GM23338 (cell line): Measurements from ENCODE around the gene IL19. TPM values are rescaled to one million over a fixed set of nuclear protein-coding genes. Genes with fewer than 3 reads are reported as not detected.

Experiments
- ATAC-seq: fragments of 200-7000 bp; cut with Tn5 transposase; 3 replicates; pipeline ENCODE4 v1.9.1; 2020
- DNase-seq: peaks from one replicate; pipeline ENCODE4 v3.0.0-alpha.2; 2015; ENCODE audit warnings: low spot score
- H2AFZ ChIP-seq: fragments of 200-600 bp; sonication (generic); 2 replicates; pipeline ENCODE4 v1.8.0; 2016; ENCODE audit warnings: antibody characterized with exemption, mild to moderate bottlenecking, moderate library complexity
- H3F3A ChIP-seq: fragments of 200-600 bp; sonication (generic); replicated peaks from 2 replicates; pipeline ENCODE4 v1.8.0; 2017; ENCODE audit warnings: antibody characterized with exemption, mixed run types, low read depth
- H3K27ac ChIP-seq: fragments of 200-600 bp; sonication (generic); 2 replicates; pipeline ENCODE4 v1.6.1; 2016; ENCODE audit warnings: low read depth
- H3K27me3 ChIP-seq: fragments of 200-600 bp; sonication (generic); 2 replicates; pipeline ENCODE4 v1.8.0; 2016; ENCODE audit warnings: mild to moderate bottlenecking, mixed run types, moderate library complexity; ENCODE audit not compliant: insufficient read depth
- H3K36me3 ChIP-seq: fragments of 200-600 bp; sonication (generic); 2 replicates; pipeline ENCODE4 v1.8.0; 2016; ENCODE audit warnings: mild to moderate bottlenecking; ENCODE audit not compliant: insufficient read depth
- H3K4me1 ChIP-seq: fragments of 200-600 bp; sonication (generic); 2 replicates; pipeline ENCODE4 v1.8.0; 2016; ENCODE audit warnings: mild to moderate bottlenecking, moderate library complexity; ENCODE audit not compliant: insufficient read depth
- H3K4me2 ChIP-seq: fragments of 200-600 bp; sonication (generic); 2 replicates; pipeline ENCODE4 v1.7.1; 2017; ENCODE audit warnings: mixed run types
- H3K4me3 ChIP-seq: fragments of 200-600 bp; sonication (generic); 2 replicates; pipeline ENCODE4 v1.6.1; 2016; ENCODE audit warnings: mixed run types
- H3K79me2 ChIP-seq: fragments of 200-600 bp; sonication (generic); replicated peaks from 2 replicates; pipeline ENCODE4 v1.8.0; 2017; ENCODE audit warnings: mild to moderate bottlenecking; ENCODE audit not compliant: insufficient read depth
- H3K9me2 ChIP-seq: fragments of 200-600 bp; sonication (generic); 2 replicates; pipeline ENCODE4 v1.8.0; 2017; ENCODE audit not compliant: insufficient read depth
- H4K20me1 ChIP-seq: fragments of 200-600 bp; sonication (generic); replicated peaks from 2 replicates; pipeline ENCODE4 v1.8.0; 2017; ENCODE audit warnings: mild to moderate bottlenecking; ENCODE audit not compliant: insufficient read depth
- H3K27ac Mint-ChIP-seq: 2 replicates; pipeline ENCODE4 v1.8.0; 2020; ENCODE audit warnings: inconsistent platforms, mild to moderate bottlenecking, moderate library complexity, mixed read lengths
- H3K27me3 Mint-ChIP-seq: 3 replicates; pipeline ENCODE4 v1.8.0; 2022; ENCODE audit warnings: low read depth, mild to moderate bottlenecking, moderate library complexity, mixed read lengths, inconsistent platforms; ENCODE audit not compliant: insufficient read depth, poor library complexity
- H3K36me3 Mint-ChIP-seq: 3 replicates; pipeline ENCODE4 v1.8.0; 2021; ENCODE audit warnings: low read depth, mild to moderate bottlenecking, inconsistent platforms, moderate library complexity, mixed read lengths
- H3K4me1 Mint-ChIP-seq: 3 replicates; pipeline ENCODE4 v1.8.0; 2020; ENCODE audit warnings: mild to moderate bottlenecking, inconsistent platforms, mixed read lengths
- H3K4me3 Mint-ChIP-seq: 3 replicates; pipeline ENCODE4 v1.8.0; 2021; ENCODE audit warnings: moderate library complexity, mild to moderate bottlenecking, inconsistent platforms, mixed read lengths
- H3K9me3 Mint-ChIP-seq: 3 replicates; pipeline ENCODE4 v1.8.0; 2020; ENCODE audit warnings: moderate library complexity, mild to moderate bottlenecking, inconsistent platforms, mixed read lengths
- CREB1 ChIP-seq: fragments of 250-450 bp; sonication (Bioruptor Pico); IDR thresholded peaks from 2 replicates; pipeline ENCODE4 v1.5.0; 2020; ENCODE audit warnings: low read depth, mild to moderate bottlenecking, moderate library complexity
- CTCF ChIP-seq, 2 experiments: fragments of 200-600 bp in 1 of 2; sonication (generic) in 1 of 2; conservative IDR thresholded peaks; 2 replicates each; pipeline versions ENCODE4 v1.5.1 to v1.6.1; 2016 to 2017; ENCODE audit warnings: antibody characterized with exemption in 2 of 2, low read depth in 2 of 2, mild to moderate bottlenecking in 2 of 2, moderate library complexity in 1 of 2
- ETS1 ChIP-seq: IDR thresholded peaks from 2 replicates; pipeline ENCODE4 v1.6.1; 2016; ENCODE audit warnings: antibody characterized with exemption
- EZH2 ChIP-seq: fragments of 200-600 bp; sonication (generic); IDR thresholded peaks from one replicate; pipeline ENCODE4 v1.8.0; 2017; ENCODE audit warnings: antibody characterized with exemption, mild to moderate bottlenecking, low read depth; ENCODE audit not compliant: unreplicated experiment
- EZH2phosphoT487 ChIP-seq: fragments of 200-600 bp; sonication (generic); IDR thresholded peaks from one replicate; pipeline ENCODE4 v1.8.1; 2018; ENCODE audit warnings: antibody characterized with exemption; ENCODE audit not compliant: unreplicated experiment
- NANOG ChIP-seq: IDR thresholded peaks from 2 replicates; pipeline ENCODE4 v1.6.1; 2016; ENCODE audit warnings: antibody characterized with exemption, borderline replicate concordance
- POLR2AphosphoS5 ChIP-seq: IDR thresholded peaks from 2 replicates; pipeline ENCODE4 v1.6.1; 2016; ENCODE audit warnings: antibody characterized with exemption, low read depth
- STAT1 ChIP-seq: IDR thresholded peaks from one replicate; pipeline ENCODE4 v1.6.1; 2016; ENCODE audit warnings: antibody characterized with exemption; ENCODE audit not compliant: unreplicated experiment
- ZNF114 ChIP-seq: fragments of 250-450 bp; sonication (Bioruptor Pico); IDR thresholded peaks from 2 replicates; pipeline ENCODE4 v1.5.0; 2020; ENCODE audit warnings: mild to moderate bottlenecking, moderate library complexity
- ZNF462 ChIP-seq: fragments of 250-450 bp; sonication (Bioruptor Pico); IDR thresholded peaks from 2 replicates; pipeline ENCODE4 v1.5.0; 2020; ENCODE audit warnings: mild to moderate bottlenecking, moderate library complexity
- polyA plus RNA-seq: library from polyadenylated mRNA; unstranded; fragments of >200 nt; fragmentation: Nextera tagmentation; extraction: Ambion mirVana; gene quantifications from 2 replicates; pipeline ENCODE4 v1.2.1, GENCODE V29; 2016
- total RNA-seq: library from RNA; depleted of rRNA; stranded (reverse); fragments of >200 nt; shearing (Covaris generic); gene quantifications from 2 replicates; pipeline ENCODE4 v1.2.3, GENCODE V29; 2014

IL19 gene
- total and polyA plus RNA-seq, 2 experiments from 2014 or later = not detected

- TF ChIP-seq ZNF462 (CRISPR knock-in tag) = no peak
Measured at GRCh38 chr1:206802401-206802800, 31.8 kb downstream of the IL19 start (continued).

GRCh38 chr1:206803221-206803730 is 32.7 kb downstream of the IL19 start:
- no peak for DNase-seq
- no peaks in the 10 kb centered on the region for H3F3A ChIP-seq
- H3K9me3 Mint-ChIP-seq = no peaks in the 10 kb centered on the region
- TF ChIP-seq EZH2phosphoT487 (no peak), EZH2 (no peak), STAT1 (no peak), CREB1 (CRISPR knock-in tag) (no peak), NANOG (no peak), ETS1 (no peak), CTCF (conservative IDR thresholded peaks at IDR 0.05; ENCODE audit: low read depth in 2 of 2) (no peak), ZNF114 (CRISPR knock-in tag) (no peak), POLR2AphosphoS5 (no peak)
- H3K4me2 ChIP-seq = no peak overlapping the region
- ATAC-seq = peak; percentile 34
- H3K4me3 Mint-ChIP-seq = no peak overlapping the region
- H3K4me1 ChIP-seq = no peaks in the 10 kb centered on the region
- H3K36me3 Mint-ChIP-seq = no peaks in the 10 kb centered on the region
- 0 out of 2 replicates have a peak overlapping the region, but pooled peaks have one; percentile 63 for H2AFZ ChIP-seq
- H3K4me1 Mint-ChIP-seq = peaks cover 2% of the 10 kb centered on the region; the same call in 2 of the 3 replicates
- no peaks in the 10 kb centered on the region for H3K79me2 ChIP-seq
- H3K27ac Mint-ChIP-seq = no peak overlapping the region
- no peaks in the 10 kb centered on the region for H3K36me3 ChIP-seq
- no peak overlapping the region for H3K27ac ChIP-seq
- no peaks in the 10 kb centered on the region for H3K27me3 ChIP-seq
- H3K27me3 Mint-ChIP-seq = peaks cover 5% of the 10 kb centered on the region
- no peaks in the 10 kb centered on the region for H4K20me1 ChIP-seq
- no peak overlapping the region for H3K4me3 ChIP-seq
- no peaks in the 10 kb centered on the region for H3K9me2 ChIP-seq
